ENCODE results near the gene CASP5.

The CASP5 gene

GRCh38 chr11:104995001-104995408, 28.0 kb downstream of the CASP5 start:
- Histone ChIP-seq H3K27me3 (ENCODE audit: insufficient read depth, low read length, poor library complexity) (no peaks in the 10 kb centered on the region), H4K20me1 (ENCODE audit: insufficient read depth, low read length) (no peaks in the 10 kb centered on the region), H3K9me3 (ENCODE audit: insufficient read depth, low read length, severe bottlenecking) (no peaks in the 10 kb centered on the region), H3K27ac (ENCODE audit: low read length) (no peak overlapping the region), H2AFZ (ENCODE audit: low read depth, low read length) (peak overlapping the region; percentile 7; the same call in 1 of the 2 replicates), H3K4me3 (ENCODE audit: low read depth in 1 of 2, low read length in 2 of 2) (no peak overlapping the region), H3K36me3 (ENCODE audit: insufficient read depth, low read length) (no peaks in the 10 kb centered on the region), H3K4me2 (ENCODE audit: insufficient read depth, low read length) (no peak overlapping the region), H3K9ac (ENCODE audit: low read depth, low read length) (no peak overlapping the region), H3K4me1 (ENCODE audit: insufficient read depth, low read length) (no peaks in the 10 kb centered on the region), H3K79me2 (ENCODE audit: insufficient read depth, low read length) (no peaks in the 10 kb centered on the region)
- DNase-seq, result no peak
- TF ChIP-seq, protein P1, sequence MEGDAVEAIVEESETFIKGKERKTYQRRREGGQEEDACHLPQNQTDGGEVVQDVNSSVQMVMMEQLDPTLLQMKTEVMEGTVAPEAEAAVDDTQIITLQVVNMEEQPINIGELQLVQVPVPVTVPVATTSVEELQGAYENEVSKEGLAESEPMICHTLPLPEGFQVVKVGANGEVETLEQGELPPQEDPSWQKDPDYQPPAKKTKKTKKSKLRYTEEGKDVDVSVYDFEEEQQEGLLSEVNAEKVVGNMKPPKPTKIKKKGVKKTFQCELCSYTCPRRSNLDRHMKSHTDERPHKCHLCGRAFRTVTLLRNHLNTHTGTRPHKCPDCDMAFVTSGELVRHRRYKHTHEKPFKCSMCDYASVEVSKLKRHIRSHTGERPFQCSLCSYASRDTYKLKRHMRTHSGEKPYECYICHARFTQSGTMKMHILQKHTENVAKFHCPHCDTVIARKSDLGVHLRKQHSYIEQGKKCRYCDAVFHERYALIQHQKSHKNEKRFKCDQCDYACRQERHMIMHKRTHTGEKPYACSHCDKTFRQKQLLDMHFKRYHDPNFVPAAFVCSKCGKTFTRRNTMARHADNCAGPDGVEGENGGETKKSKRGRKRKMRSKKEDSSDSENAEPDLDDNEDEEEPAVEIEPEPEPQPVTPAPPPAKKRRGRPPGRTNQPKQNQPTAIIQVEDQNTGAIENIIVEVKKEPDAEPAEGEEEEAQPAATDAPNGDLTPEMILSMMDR (IDR thresholded peaks at IDR 0.05; ENCODE audit: borderline replicate concordance, extremely low read depth, low read length, poor library complexity, severe bottlenecking), result no peak
- no peak for TF ChIP-seq EZH2 (IDR thresholded peaks at IDR 0.05; ENCODE audit: borderline replicate concordance, low read depth, low read length, severe bottlenecking)
- no peak for ATAC-seq (ENCODE audit: insufficient read depth, low read depth)

- no peaks in the 10 kb centered on the region for H4K20me1 ChIP-seq (ENCODE audit: insufficient read depth, low read length)
- no peak overlapping the region for H3K4me2 ChIP-seq (ENCODE audit: insufficient read depth, low read length)
- H3K4me1 ChIP-seq (ENCODE audit: insufficient read depth, low read length), result no peaks in the 10 kb centered on the region
- no peak for ATAC-seq (ENCODE audit: insufficient read depth, low read depth)
- no peaks in the 10 kb centered on the region for H3K79me2 ChIP-seq (ENCODE audit: insufficient read depth, low read length)
- no peak overlapping the region for H2AFZ ChIP-seq (ENCODE audit: low read depth, low read length)
- no peaks in the 10 kb centered on the region for H3K9me3 ChIP-seq (ENCODE audit: insufficient read depth, low read length, severe bottlenecking)
- no peak overlapping the region for H3K4me3 ChIP-seq (ENCODE audit: low read depth in 1 of 2, low read length in 2 of 2)
- no peaks in the 10 kb centered on the region for H3K27me3 ChIP-seq (ENCODE audit: insufficient read depth, low read length, poor library complexity)
- H3K27ac ChIP-seq (ENCODE audit: low read length), result no peak overlapping the region
- no peak for TF ChIP-seq EZH2 (IDR thresholded peaks at IDR 0.05; ENCODE audit: borderline replicate concordance, low read depth, low read length, severe bottlenecking)
- TF ChIP-seq, protein P1 (IDR thresholded peaks at IDR 0.05; ENCODE audit: borderline replicate concordance, extremely low read depth, low read length, poor library complexity, severe bottlenecking), result no peak
- H3K9ac ChIP-seq (ENCODE audit: low read depth, low read length), result no peak overlapping the region
- DNase-seq, result no peak
- H3K36me3 ChIP-seq (ENCODE audit: insufficient read depth, low read length), result no peaks in the 10 kb centered on the region
Measured at GRCh38 chr11:104992781-104993180, 30.2 kb downstream of the CASP5 start.

DNA sequence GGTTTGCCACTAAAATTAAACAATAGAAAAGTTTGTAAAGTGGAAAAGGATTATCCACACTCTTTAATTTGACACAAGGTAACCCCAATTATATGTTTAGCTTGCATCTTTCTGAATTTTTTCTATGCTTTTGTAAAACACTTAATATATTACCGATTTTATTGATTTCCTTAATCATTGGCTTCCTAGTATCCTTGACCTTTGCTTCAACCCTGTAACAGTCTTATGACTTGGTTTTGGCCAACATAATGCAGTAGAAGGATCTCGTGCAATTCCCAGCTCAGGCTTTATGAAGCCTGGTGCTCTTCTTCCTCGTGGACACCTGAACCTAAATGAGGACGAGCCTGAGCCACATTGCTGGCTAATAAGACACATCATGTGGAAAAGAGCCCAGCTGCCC, 31.0 kb downstream of the CASP5 start:
- no peak for ATAC-seq (ENCODE audit: insufficient read depth, low read depth)
- no peak for TF ChIP-seq EZH2 (IDR thresholded peaks at IDR 0.05; ENCODE audit: borderline replicate concordance, low read depth, low read length, severe bottlenecking)
- TF ChIP-seq, protein P1 (IDR thresholded peaks at IDR 0.05; ENCODE audit: borderline replicate concordance, extremely low read depth, low read length, poor library complexity, severe bottlenecking), result no peak
- Histone ChIP-seq H3K9me3 (ENCODE audit: insufficient read depth, low read length, severe bottlenecking) (no peaks in the 10 kb centered on the region), H3K4me3 (ENCODE audit: low read depth in 1 of 2, low read length in 2 of 2) (no peak overlapping the region), H4K20me1 (ENCODE audit: insufficient read depth, low read length) (no peaks in the 10 kb centered on the region), H3K9ac (ENCODE audit: low read depth, low read length) (no peak overlapping the region), H3K4me2 (ENCODE audit: insufficient read depth, low read length) (no peak overlapping the region), H3K36me3 (ENCODE audit: insufficient read depth, low read length) (no peaks in the 10 kb centered on the region), H3K27ac (ENCODE audit: low read length) (no peak overlapping the region), H3K4me1 (ENCODE audit: insufficient read depth, low read length) (no peaks in the 10 kb centered on the region), H3K27me3 (ENCODE audit: insufficient read depth, low read length, poor library complexity) (no peaks in the 10 kb centered on the region), H2AFZ (ENCODE audit: low read depth, low read length) (no peak overlapping the region), H3K79me2 (ENCODE audit: insufficient read depth, low read length) (no peaks in the 10 kb centered on the region)
- DNase-seq, result no peak

DNA sequence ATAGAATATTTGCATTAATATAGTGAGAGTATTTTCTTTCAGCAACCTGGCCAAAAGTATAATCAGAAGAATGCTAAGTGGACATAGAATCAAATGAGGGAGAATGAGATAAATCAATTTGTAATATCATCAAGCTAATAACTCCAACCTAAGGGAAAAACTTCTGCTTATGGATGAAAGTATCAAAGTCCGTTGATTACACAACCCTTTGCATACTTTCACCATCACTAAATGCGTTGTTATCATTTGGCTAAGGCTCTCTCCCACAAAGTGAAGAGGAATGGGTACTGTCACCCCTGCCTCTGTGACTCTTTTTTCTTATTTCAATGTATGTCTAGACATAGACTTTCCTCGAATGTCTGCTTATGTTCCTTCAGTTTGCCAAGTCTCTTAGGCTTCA, 38.2 kb downstream of the CASP5 start:
- H3K4me3 ChIP-seq (ENCODE audit: low read depth in 1 of 2, low read length in 2 of 2), result no peak overlapping the region
- no peaks in the 10 kb centered on the region for H3K9me3 ChIP-seq (ENCODE audit: insufficient read depth, low read length, severe bottlenecking)
- H3K4me2 ChIP-seq (ENCODE audit: insufficient read depth, low read length), result no peak overlapping the region
- no peaks in the 10 kb centered on the region for H3K36me3 ChIP-seq (ENCODE audit: insufficient read depth, low read length)
- no peaks in the 10 kb centered on the region for H3K79me2 ChIP-seq (ENCODE audit: insufficient read depth, low read length)
- no peaks in the 10 kb centered on the region for H3K27me3 ChIP-seq (ENCODE audit: insufficient read depth, low read length, poor library complexity)
- H3K4me1 ChIP-seq (ENCODE audit: insufficient read depth, low read length), result no peaks in the 10 kb centered on the region
- ATAC-seq (ENCODE audit: insufficient read depth, low read depth) (no peak), DNase-seq (no peak)
- H3K27ac ChIP-seq (ENCODE audit: low read length), result no peak overlapping the region
- H4K20me1 ChIP-seq (ENCODE audit: insufficient read depth, low read length), result no peaks in the 10 kb centered on the region
- H2AFZ ChIP-seq (ENCODE audit: low read depth, low read length), result no peak overlapping the region
- no peak overlapping the region for H3K9ac ChIP-seq (ENCODE audit: low read depth, low read length)
- no peak for TF ChIP-seq EZH2 (IDR thresholded peaks at IDR 0.05; ENCODE audit: borderline replicate concordance, low read depth, low read length, severe bottlenecking)
- TF ChIP-seq, protein P1 (IDR thresholded peaks at IDR 0.05; ENCODE audit: borderline replicate concordance, extremely low read depth, low read length, poor library complexity, severe bottlenecking), result no peak

All from DND-41 (cell line).